ENCODE results near the gene SLC12A7. TPM values are rescaled to one million over a fixed set of nuclear protein-coding genes. Genes with fewer than 3 reads are reported as not detected.

The SLC12A7 gene
- polyA plus RNA-seq, 1 donor (not counting 4 experiments of a cell fraction or from before 2014, with no cell fraction given), result 1.5 TPM

DNA sequence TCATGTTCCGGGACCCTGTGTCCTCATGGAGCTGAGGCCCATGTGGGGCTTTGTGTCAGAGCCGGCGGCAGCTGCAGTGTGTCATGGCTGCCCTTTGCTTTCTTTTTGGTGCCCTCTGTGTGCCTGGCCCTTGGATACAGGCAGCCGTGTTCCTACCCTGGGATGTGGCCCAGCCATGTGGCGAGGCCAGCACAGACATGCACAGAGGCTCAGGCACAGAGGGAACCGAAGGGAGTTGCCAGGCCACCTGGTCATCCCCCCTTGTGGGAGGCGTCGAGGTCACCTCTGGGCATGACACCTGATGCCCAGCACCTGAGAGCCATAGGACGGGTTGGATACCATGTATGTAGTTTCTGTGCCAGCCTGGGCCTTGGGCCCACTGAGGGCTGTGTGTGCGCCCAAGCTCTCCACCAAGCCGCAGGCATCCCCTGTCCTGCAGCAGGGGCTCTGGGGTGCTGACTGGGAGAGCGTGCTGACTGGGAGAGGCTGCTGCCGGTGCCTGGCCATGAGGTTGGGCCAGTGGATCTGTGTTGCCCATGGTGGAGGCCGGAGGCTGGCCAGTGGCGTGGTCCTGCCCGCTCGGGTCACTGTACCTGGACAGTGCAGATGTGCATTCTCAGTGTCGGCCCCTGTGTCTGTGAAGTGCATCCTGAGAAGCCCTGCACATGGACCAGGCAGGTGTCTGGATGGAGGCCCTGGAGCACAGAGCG is 98.5 kb downstream of the SLC12A7 start:
- no peaks in the 10 kb centered on the region for H3K9me1 ChIP-seq (ENCODE audit: control insufficient read depth, extremely low read depth, insufficient read depth, low read length)
- H3K9ac ChIP-seq (ENCODE audit: control insufficient read depth, extremely low read depth, insufficient read depth, low read length), result no peak overlapping the region
- H3K79me2 ChIP-seq (ENCODE audit: control insufficient read depth, insufficient read depth, low read length), result no peaks in the 10 kb centered on the region
- no peak overlapping the region for H3K4me2 ChIP-seq (ENCODE audit: control insufficient read depth, extremely low read depth, insufficient read depth, low read depth, low read length)
- no peak overlapping the region for H3K4me3 ChIP-seq (ENCODE audit: control insufficient read depth in 2 of 3, extremely low read depth in 1 of 3, insufficient read depth in 2 of 3, low read depth in 1 of 3, low read length in 3 of 3)
- H3K4me1 ChIP-seq (ENCODE audit: control insufficient read depth, extremely low read depth, insufficient read depth, low read length), result no peaks in the 10 kb centered on the region
- DNase-seq (ENCODE audit: low read depth, low spot score) (no peak), FAIRE-seq (no peak)
- no peaks in the 10 kb centered on the region for H3K9me3 ChIP-seq (ENCODE audit: control insufficient read depth, low read depth, low read length)
- no peaks in the 10 kb centered on the region for H3K36me3 ChIP-seq (ENCODE audit: control insufficient read depth in 2 of 2, extremely low read depth in 1 of 2, insufficient read depth in 2 of 2, low read length in 2 of 2)
- dilution Hi-C loops (cut with MboI; ENCODE audit: extremely low pct_ligation_motif_present, low sequenced_read_pairs), result no loop called here
- H4K20me1 ChIP-seq (ENCODE audit: control insufficient read depth, extremely low read depth, insufficient read depth, low read length), result no peaks in the 10 kb centered on the region
- no peak overlapping the region for H3K27ac ChIP-seq (ENCODE audit: control insufficient read depth, insufficient read depth, low read length)
- H2AFZ ChIP-seq (ENCODE audit: control insufficient read depth, low read length), result no peak overlapping the region
- H3K27me3 ChIP-seq (ENCODE audit: control insufficient read depth, extremely low read depth, insufficient read depth, low read length), result peaks cover 77% of the 10 kb centered on the region
- no peak for TF ChIP-seq EZH2 (IDR thresholded peaks at IDR 0.05; ENCODE audit: low read length)
- TF ChIP-seq, protein P1, sequence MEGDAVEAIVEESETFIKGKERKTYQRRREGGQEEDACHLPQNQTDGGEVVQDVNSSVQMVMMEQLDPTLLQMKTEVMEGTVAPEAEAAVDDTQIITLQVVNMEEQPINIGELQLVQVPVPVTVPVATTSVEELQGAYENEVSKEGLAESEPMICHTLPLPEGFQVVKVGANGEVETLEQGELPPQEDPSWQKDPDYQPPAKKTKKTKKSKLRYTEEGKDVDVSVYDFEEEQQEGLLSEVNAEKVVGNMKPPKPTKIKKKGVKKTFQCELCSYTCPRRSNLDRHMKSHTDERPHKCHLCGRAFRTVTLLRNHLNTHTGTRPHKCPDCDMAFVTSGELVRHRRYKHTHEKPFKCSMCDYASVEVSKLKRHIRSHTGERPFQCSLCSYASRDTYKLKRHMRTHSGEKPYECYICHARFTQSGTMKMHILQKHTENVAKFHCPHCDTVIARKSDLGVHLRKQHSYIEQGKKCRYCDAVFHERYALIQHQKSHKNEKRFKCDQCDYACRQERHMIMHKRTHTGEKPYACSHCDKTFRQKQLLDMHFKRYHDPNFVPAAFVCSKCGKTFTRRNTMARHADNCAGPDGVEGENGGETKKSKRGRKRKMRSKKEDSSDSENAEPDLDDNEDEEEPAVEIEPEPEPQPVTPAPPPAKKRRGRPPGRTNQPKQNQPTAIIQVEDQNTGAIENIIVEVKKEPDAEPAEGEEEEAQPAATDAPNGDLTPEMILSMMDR (optimal IDR thresholded peaks at IDR 0.05 in 1 of 3, IDR thresholded peaks at IDR 0.05 in 1 of 3, conservative IDR thresholded peaks at IDR 0.05 in 1 of 3; ENCODE audit: extremely low read depth in 1 of 3, insufficient read depth in 2 of 3, low read length in 3 of 3), result no peak

DNA sequence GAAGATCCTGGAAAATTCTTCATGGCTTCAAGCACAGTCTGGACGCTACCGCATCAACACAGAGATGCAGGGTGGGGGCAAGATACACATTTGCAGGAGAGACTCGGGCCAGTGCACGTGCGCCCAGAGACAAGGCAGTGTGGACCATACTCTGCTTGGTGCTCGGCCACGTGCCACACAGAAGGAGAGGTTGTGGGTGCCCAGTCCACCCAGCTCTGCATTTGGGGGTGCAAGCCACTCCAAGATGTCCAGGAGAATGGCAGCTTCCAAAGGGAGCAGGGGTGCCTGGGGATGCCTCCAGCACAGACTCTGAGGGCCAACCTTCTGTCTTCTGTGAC is 99.0 kb downstream of the SLC12A7 start:
- H3K9ac ChIP-seq (ENCODE audit: control insufficient read depth, extremely low read depth, insufficient read depth, low read length), result no peak overlapping the region
- no peak for TF ChIP-seq EZH2 (IDR thresholded peaks at IDR 0.05; ENCODE audit: low read length)
- TF ChIP-seq, protein P1 (optimal IDR thresholded peaks at IDR 0.05 in 1 of 3, IDR thresholded peaks at IDR 0.05 in 1 of 3, conservative IDR thresholded peaks at IDR 0.05 in 1 of 3; ENCODE audit: extremely low read depth in 1 of 3, insufficient read depth in 2 of 3, low read length in 3 of 3), result no peak
- DNase-seq (ENCODE audit: low read depth, low spot score) (no peak), FAIRE-seq (no peak)
- no peaks in the 10 kb centered on the region for H4K20me1 ChIP-seq (ENCODE audit: control insufficient read depth, extremely low read depth, insufficient read depth, low read length)
- H3K9me1 ChIP-seq (ENCODE audit: control insufficient read depth, extremely low read depth, insufficient read depth, low read length), result no peaks in the 10 kb centered on the region
- H3K79me2 ChIP-seq (ENCODE audit: control insufficient read depth, insufficient read depth, low read length), result no peaks in the 10 kb centered on the region
- dilution Hi-C loops (cut with MboI; ENCODE audit: extremely low pct_ligation_motif_present, low sequenced_read_pairs), result no loop called here
- no peak overlapping the region for H3K4me2 ChIP-seq (ENCODE audit: control insufficient read depth, extremely low read depth, insufficient read depth, low read depth, low read length)
- H2AFZ ChIP-seq (ENCODE audit: control insufficient read depth, low read length), result no peak overlapping the region
- no peaks in the 10 kb centered on the region for H3K9me3 ChIP-seq (ENCODE audit: control insufficient read depth, low read depth, low read length)
- peaks cover 82% of the 10 kb centered on the region for H3K27me3 ChIP-seq (ENCODE audit: control insufficient read depth, extremely low read depth, insufficient read depth, low read length)
- no peaks in the 10 kb centered on the region for H3K4me1 ChIP-seq (ENCODE audit: control insufficient read depth, extremely low read depth, insufficient read depth, low read length)
- no peaks in the 10 kb centered on the region for H3K36me3 ChIP-seq (ENCODE audit: control insufficient read depth in 2 of 2, extremely low read depth in 1 of 2, insufficient read depth in 2 of 2, low read length in 2 of 2)
- H3K4me3 ChIP-seq (ENCODE audit: control insufficient read depth in 2 of 3, extremely low read depth in 1 of 3, insufficient read depth in 2 of 3, low read depth in 1 of 3, low read length in 3 of 3), result no peak overlapping the region
- no peak overlapping the region for H3K27ac ChIP-seq (ENCODE audit: control insufficient read depth, insufficient read depth, low read length)

Measured in keratinocyte (primary cell).